CD4-positive, alpha-beta T cell treated with Interferon gamma for 1 hour (primary cell): Measurements from ENCODE around the gene ICOS.
"Not testable (repeated sequence)": the region's sequence is repeated elsewhere in the genome, so short reads cannot be mapped to it uniquely, and the experiment has no call there.

ENCODE experiments used
- DNase-seq: peaks from one replicate; pipeline ENCODE4 v3.0.0-alpha.2; 2020

Gene ICOS

DNA sequence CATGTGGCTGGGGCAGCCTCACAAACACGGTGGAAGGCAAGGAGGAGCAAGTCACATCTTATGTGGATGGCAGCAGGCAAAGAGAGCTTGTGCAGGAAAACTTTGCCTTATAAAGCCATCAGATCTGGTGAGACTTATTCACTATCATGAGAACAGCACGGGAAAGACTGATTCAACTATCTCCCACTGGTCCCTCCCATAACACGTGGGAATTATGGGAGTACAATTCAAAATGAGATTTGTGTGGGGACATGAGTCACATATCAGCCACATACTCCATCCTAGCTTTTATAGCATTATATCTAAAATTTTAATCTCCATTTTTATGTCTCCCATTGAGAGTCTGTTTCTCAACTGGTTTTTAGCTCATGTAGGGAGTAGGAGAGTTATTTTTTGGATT is 45.7 kb downstream of the ICOS start:
- DNase-seq = no peak

DNA sequence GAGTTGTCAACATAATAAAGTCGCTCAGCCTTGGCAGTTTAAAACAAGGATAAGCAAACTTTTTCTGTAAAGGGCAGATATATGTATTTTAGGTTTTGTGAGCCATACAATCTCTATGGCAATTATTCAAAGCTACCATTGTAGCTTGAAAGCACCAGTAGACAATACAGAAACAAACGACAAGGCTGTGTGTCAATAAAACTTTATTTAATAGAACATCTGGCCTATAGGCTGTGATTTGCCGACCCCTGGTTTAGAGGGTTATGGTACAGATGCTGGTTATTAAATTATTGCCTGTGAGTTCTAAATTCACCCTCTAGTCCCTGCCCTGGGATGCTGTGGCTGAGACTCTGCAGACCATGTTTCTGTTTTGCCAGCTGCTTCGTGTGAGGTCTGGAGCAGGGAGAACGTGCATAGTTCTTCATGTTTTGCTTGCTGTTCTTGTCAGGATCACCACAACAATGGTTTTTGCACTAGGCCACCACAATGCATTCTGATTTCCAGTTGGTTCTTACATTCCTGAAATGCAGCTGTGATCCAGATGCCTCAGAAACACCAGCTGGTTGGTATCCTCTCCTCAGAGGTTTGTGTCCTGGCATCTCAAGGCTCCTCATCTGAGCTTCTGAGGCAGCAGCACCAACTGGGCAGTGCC is 46.6 kb downstream of the ICOS start:
- DNase-seq = no peak

DNA sequence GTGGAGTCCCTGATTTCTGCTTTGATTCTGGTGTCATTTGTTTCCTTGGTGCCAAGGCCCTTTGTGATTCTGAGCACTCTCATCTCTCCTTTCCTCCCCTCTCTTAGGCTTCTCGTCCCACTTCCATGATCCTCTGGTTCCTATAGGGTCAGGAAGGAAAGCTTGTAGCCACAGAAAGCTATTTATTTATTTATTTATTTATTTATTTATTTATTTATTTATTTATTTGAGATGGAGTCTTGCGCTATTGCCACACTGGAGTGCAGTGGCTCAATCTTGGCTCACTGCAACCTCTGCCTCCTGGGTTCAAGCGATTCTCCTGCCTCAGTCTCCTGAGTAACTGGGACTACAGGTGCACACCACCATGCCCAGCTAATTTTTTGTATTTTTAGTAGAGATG is 49.4 kb downstream of the ICOS start:
- DNase-seq = not testable (repeated sequence)

DNA sequence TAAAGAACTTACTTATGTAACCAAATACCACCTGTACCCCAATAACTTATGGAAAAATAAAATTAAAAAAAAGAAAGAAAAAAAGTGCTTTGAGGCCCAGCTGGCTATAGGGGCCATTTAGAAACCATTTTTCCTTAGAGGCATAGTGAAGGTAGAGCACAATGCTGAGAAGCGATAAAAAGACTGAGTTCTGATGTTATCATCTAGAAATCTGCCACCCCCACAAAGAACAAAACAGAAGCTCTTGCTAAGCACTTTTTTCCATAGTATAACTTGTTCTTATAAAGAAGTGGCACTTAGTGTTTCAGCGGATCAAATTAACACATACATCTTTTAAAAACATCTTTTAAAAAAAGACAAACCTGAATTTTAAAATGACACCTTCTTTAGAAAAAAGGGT is 51.4 kb downstream of the ICOS start:
- DNase-seq = no peak

DNA sequence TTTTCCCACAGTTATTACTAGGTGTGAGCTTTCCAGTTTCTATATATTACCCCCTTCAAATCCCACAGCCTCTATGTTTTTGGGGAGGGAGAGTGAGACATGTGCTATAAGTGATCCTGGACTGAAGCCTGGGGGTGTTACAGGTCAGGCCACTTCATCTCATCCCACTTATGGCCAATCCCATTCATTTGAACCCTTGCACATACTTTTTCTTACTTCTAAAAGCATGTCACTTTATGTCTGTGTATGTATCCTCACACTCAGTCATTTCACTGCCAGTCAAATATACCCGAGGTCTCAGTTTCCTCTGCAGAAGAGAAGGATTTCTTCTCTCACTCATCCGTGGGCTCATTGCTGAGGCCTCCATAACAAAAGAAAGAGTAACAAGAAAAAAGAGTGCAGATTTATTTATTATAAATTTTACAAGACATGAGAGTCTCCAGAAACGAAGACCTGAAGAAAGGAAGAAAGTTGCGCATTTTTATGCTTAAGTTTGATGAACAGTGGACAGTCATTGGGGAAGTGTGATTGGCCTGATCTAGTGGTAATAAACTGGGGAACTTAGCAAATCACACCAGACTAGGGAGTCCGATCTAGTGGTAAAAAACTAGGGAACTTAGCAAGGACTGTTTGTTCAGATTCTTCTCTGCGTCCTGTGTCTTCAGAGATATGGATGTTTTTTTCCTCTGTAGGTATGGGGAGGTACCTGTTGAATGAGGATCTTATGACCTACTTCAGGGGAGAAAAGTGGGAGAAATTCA is 52.1 kb downstream of the ICOS start:
- no peak for DNase-seq

DNA sequence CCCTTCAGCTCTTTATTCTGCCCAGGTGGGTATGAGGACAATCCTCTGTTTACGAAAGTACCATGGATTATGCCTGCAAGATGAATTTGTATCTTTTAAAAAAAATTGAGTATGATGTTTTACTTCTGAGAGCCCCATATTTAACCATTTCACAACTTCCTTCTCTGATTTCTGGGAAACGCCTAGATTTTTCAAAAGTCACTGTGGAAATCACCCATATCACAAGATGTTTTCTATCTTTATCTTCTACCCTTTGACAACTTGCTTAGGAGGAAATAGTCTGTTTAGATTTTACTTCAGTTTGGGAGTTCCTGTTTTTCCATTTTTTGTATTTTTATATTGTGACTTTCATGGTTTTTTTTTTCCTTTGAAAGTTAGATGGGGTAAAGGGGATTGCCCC is 53.0 kb downstream of the ICOS start:
- no peak for DNase-seq

DNA sequence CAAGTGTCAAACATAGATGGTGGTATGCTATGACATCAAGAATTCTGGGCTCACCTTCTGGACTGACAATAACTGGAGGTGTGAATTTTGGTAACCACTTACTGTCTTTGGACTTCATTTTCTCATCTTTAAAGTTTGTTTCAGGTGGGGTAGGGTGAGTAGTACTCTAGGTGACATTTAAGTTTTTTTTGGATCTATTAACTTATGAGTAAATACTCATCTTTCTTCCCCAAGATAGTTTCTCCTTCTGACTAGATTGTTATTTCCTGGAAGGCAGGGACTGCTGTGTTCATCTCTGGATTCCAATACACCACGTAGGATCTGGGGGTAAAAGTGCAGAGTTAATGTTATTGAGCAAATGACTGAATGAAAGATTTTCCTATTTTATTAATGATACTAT is 55.9 kb downstream of the ICOS start:
- DNase-seq = no peak

DNA sequence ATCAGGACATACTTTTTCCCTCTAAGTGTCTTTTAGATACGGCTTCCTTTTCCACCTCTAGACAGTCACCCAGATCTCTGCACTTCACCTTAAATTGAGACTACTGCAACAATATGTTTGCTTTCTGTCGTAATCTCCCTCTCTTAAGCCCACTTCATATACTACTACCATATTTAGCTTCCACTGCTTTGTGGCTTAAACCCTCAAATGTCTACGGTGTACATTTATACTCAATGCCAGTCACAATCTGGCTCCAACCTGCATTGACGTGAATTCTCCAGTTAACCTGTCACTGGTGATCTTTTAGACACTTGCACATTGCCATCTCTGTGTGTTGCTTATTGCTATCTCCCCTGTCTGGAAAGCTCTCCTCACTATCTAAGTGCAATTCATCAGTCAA is 56.4 kb downstream of the ICOS start:
- DNase-seq = no peak

DNA sequence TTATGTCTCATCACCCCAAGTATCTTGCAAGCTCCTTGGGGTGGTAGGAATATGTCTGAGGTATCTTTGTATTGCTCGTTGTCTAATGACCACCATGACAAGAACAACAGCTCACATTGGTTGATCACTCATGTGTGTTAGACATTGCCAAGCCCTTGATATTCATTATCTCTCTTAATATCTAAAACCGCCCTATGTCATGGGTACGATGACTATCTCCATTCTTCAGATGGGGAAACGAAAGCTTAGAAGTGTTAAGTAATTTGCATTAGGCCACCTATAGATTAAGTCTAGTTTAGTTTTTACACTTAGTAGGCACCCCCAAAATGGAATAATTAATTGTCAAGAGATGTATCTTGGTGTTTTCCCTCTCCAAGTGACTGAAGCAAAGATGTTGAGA is 57.0 kb downstream of the ICOS start:
- DNase-seq = no peak

DNA sequence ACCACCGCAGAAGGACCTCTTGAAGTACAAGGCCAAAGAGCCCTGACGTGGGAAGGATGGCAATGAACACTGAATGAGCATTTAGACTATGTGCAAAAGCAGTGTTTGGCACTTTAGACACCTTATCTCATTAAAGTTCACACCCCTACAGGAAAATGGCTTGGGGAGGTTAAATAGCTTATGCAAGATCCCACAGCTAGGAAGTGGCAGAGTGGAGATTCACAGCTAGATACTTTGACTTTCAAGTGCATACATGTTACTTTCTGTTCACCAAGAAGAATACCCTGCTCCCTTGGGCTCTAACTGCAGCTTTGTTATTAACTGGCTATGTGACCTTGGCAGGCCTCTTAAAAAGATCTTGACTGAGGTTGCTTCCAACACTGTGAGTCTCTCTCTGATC is 58.2 kb downstream of the ICOS start:
- no peak for DNase-seq

DNA sequence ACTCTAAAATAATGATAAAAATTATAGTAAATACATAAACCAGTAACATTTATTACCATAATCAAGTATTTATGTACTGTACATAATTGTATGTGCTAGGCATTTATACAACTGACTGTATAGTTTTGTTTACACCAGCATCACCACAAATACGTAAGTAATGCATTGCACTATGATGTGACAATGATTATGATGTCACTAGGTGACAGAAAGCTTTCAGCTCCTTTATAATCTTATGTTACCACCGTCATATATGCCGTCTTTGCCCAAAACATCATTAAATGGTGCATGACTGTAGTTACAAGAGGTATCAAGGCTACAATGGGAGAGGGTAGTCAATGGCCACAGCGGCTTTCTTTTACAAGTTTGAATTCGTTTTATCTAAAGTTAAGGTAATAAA is 60.1 kb downstream of the ICOS start:
- no peak for DNase-seq

DNA sequence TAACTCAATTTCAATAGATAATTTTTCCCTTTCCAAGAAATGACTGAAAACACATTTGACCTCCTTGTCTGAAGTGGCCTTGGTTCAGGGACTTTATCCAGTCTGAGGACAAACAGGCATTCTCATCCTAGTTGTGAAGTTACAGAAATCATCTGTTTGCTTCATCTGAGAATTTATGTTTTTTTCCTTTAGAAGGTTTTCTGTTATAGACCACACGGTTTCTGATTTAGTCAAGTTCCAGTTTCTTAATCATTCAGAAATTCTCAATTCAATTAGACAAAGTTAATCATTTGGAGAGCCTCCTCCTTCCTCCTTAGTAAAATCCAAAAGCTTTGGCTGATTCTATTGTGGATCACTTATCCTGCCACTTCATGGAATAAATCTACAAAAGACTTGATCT is 60.9 kb downstream of the ICOS start:
- no peak for DNase-seq

DNA sequence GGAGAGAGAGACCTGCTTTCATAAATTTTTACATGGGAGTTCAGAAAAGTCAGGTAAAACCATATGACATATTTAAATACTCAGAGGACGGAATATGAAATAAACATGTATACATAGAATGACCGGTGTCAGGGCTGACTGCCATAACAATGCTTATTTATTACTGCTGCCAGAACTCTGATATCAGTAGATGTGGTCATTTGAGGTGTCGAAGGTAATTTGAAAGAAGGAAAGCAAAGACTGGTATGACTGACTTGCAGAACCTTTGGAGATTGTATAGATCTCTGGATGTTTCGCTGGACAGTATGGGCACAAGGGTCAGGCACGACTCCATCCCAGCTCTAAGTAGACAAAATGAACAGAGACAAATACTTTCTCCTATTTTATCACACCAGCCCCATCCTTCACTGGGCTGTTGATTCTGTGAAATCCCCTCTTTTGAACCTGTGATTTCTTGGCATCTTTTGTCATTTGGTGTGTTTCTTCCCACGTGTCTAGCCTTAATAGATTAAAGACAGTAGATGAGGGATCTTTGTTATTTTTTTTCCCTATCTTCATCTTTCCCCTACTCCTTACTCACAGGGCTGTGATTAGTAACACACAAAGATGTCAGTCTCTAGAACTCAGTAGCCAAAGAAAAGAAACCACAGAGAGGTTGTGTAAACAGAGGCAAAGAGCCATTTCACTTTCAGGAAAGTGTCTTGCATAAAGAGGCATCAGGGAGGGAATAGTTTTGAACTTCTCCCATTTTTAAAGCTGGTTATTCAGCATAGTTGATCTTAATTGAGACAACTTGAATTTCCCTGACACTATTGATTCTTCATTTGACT is 61.6 kb downstream of the ICOS start:
- DNase-seq = no peak

DNA sequence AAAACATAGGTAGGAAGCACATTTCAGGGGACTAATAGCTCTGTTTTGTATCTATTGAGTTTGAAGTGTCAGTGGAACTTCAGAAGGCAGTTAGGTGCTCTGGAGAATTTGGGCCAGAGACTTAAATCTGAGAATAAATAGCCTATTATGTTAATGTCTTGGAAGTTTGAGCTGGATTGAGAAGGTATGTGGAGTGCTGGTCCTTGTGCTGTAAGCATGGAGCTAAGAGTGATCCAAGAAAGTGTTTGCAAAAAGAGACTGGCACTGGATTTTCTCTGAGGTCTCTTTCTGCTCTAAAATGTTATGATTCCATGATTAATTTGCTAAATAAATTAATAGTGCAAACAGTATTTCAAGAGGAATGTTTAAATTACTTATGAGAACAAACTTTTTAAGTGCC is 63.3 kb downstream of the ICOS start:
- no peak for DNase-seq

DNA sequence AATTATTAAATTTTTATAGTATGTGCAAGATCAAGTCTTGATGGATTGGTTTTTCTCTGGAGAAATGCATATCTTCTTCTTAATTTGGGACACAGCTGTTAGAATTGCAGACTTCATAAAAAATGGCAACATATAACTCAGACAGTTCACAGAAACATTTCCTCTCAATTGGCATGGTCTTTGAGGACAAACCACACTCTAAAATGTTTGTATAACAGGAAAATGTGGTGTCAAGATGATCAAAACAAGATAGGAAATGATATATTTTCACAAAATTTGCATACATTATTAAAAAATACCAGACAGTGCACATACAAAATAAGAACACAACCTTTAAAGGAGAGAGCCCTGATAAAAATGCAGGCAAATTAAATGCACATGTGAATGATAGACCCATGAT is 63.9 kb downstream of the ICOS start:
- DNase-seq = no peak

DNA sequence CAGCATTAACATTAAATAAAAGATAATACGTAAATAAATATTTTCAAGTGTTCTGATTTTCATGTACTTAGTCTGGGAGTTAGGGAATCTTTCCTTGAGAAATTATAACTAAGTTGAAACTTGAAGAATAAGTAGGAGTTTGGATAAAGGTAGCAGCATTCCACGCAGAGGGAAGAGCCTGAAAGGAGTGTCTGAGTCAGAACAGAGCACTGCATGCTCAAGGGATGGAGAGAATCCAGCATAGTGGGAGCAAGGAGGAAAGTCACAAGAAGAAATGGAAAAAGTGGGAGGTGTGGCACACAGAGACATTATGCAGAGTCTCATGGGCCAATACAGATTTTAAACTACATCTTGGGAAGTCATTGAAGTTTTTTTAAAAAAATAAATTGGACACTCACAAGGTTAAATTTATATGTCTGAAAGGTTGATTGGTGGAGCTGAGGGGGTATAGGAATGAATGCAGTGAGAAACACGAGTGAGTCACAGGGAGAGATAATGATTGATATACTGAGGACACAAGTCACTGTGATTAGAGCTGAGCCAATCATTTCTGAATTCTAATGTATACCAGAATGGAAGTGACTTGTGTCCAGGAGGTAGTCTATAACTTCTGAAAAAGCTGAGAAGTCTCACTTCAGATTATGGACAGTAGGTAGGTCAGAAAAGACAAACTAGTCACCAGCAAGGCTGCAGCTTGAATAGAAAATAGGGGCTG is 66.9 kb downstream of the ICOS start:
- DNase-seq = no peak

DNA sequence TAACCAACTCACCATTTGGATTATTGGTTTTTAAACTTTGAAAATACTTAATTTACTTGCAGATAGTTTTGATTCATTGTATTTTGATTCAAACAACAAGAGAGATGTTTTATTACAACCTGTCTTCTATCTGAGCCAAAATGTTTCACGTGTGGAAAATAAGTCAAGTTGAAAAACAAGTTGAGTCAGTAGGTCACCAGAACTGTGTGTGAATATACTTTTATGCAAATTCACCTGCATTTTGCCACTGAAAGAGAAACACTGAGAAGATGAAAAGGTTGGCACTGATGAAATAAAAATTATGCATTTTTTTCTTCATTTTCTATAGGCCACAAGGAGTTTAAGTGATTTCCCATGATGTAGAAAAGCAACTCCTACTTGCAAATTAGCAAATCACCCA is 68.3 kb downstream of the ICOS start:
- no peak for DNase-seq

DNA sequence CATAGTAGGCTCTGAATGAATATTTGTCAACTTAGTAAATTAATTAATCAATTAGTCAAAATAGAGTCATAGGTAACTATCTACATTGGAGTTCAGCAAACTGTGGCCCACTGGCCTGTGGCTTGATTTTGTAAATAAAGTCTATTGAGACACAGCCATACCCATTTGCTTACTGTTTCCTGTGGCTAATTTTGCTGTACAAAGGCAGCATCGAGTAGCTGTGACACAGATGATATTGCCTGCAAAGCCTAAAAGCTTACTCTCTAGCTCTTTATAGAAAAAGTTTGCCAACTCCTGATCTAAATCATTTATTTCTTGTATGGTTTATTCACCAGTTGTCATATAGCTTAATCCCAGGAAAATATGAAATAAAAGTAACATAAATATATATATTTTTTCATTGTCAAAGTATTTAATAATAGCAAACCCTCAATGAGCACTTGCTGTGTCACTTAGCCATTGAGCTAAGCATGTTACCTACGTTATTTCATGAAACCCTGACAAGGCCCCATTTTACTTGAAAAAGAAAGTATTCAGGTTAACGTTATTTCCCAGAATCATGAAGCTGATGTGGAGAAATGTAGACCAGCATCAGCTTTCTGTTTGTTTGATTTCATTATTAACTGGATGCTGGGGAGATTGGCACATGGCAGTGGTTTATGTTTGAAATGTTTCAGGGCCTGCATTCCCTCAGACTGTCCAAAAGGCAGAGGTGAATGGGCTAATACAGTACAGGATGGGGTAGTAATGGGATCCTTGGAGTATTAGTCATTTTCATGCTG is 69.6 kb downstream of the ICOS start:
- DNase-seq = no peak

DNA sequence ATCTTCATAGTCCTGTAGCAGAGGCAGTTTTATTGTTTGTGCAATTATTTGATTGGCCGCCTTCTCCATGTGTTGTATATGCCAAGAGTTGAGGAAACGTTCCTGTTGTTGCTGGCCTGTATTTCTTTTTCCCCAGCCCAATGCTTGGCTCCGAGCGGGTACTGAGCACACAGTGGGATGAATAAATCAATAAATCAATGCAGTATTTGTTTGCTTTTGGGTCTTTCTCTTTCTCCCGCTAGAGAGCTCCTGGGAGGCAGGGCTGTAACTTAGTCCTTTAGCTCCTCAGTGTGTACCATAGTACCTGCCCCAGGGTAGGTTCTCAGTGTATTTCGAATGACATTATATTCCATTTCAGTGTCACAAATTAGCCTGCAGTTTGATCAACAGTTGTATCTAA is 71.8 kb downstream of the ICOS start:
- no peak for DNase-seq

DNA sequence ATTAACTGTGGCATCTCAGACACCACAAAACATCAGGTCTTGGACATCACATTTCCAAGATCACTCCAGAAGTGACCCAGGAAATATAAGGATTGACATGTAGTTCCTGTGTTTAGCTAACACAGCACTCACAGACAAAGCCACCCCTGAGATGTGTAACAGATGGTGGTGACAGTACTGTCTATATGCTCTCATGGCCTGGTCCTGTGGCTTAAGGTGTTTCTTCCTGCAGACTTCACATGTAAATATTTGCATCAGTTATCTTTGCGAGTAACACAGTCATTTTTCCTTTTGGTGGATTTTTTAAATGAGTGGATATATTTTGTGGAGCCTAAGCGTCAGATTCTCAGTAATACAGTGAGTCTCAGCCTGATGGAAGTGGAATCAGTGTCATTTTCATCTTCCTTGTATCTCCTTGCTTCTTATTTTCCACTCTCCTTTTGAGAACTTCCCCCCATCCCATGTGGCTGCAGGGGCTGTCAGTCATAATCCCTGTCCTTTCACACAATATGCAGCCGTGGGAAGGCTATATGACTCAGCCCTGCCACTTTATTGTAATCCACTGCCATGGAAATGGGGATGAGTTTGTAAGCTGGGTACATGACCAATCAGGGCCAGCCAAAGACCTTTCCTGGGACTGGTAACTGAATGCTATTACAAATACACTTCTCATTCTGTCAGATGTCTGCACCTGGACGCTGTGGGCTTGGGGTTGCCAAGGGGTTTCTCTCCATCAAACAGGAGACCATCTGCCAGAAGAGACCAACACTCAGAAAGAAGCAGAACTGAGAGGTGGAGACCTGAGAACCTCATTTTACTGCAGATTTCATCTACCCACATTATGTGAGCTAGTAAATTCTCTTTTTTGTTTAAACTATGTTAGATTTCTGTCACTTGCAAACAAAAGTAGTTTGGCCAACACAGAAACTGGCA is 74.3 kb downstream of the ICOS start:
- DNase-seq = no peak
